Osteoblast (primary cell): ENCODE data around the gene TRRAP. TPM values are rescaled to one million over a fixed set of nuclear protein-coding genes. Genes with fewer than 3 reads are reported as not detected.

Experiments used
- DNase-seq: peaks from one replicate; pipeline ENCODE4 v3.0.0; 2011; ENCODE audit warnings: low spot score, mixed read lengths; ENCODE audit not compliant: insufficient read length; ENCODE audit errors: missing footprints
- H2AFZ ChIP-seq: 2 replicates; pipeline ENCODE4 v1.6.0; 2011; ENCODE audit warnings: mild to moderate bottlenecking, low read length
- H3K27ac ChIP-seq: 2 replicates; pipeline ENCODE4 v1.5.1; 2011; ENCODE audit warnings: mild to moderate bottlenecking, low read depth, low read length, moderate library complexity
- H3K27me3 ChIP-seq: 2 replicates; pipeline ENCODE4 v1.6.0; 2012; ENCODE audit warnings: mild to moderate bottlenecking, control low read depth, inconsistent platforms, low read length, moderate library complexity; ENCODE audit not compliant: insufficient read depth
- H3K36me3 ChIP-seq: 2 replicates; pipeline ENCODE4 v1.5.1; 2011; ENCODE audit warnings: mild to moderate bottlenecking, low read length, control low read depth, moderate library complexity; ENCODE audit not compliant: insufficient read depth
- H3K4me1 ChIP-seq: 2 replicates; pipeline ENCODE4 v1.5.1; 2011; ENCODE audit warnings: mild to moderate bottlenecking, low read length, control low read depth, moderate library complexity; ENCODE audit not compliant: insufficient read depth
- H3K4me2 ChIP-seq: 2 replicates; pipeline ENCODE4 v1.6.0; 2011; ENCODE audit warnings: mild to moderate bottlenecking, low read length; ENCODE audit not compliant: insufficient read depth
- H3K4me3 ChIP-seq: fragments of 200-600 bp; sonication (generic); 3 replicates; pipeline ENCODE4 v1.5.1; 2012; ENCODE audit warnings: mild to moderate bottlenecking, low read length, inconsistent platforms; ENCODE audit not compliant: insufficient read depth
- H3K79me2 ChIP-seq: 2 replicates; pipeline ENCODE4 v1.6.0; 2012; ENCODE audit warnings: mild to moderate bottlenecking, low read length, control low read depth, inconsistent platforms; ENCODE audit not compliant: insufficient read depth
- H3K9me3 ChIP-seq: 2 replicates; pipeline ENCODE4 v1.5.1; 2011; ENCODE audit warnings: low read depth, low read length, control low read depth
- H4K20me1 ChIP-seq: 2 replicates; pipeline ENCODE4 v1.6.0; 2012; ENCODE audit warnings: mild to moderate bottlenecking, low read length, control low read depth; ENCODE audit not compliant: insufficient read depth
- CTCF ChIP-seq: IDR thresholded peaks from 2 replicates; pipeline ENCODE4 v1.5.1; 2011; ENCODE audit warnings: mild to moderate bottlenecking, low read depth, low read length, moderate library complexity; ENCODE audit errors: extremely low read depth
- total RNA-seq: library from RNA; depleted of rRNA; stranded (reverse); fragments of >200 nt; gene quantifications from 2 replicates; pipeline ENCODE4 v1.2.3, GENCODE V29; 2012

TRRAP gene
- total RNA-seq, 1 donor = 17.7 TPM

GRCh38 chr7:98945852-98946251, 67.5 kb downstream of the TRRAP start:
- no peak overlapping the region for H3K4me2 ChIP-seq
- TF ChIP-seq CTCF = no peak

GRCh38 chr7:98946389-98946788, 68.1 kb downstream of the TRRAP start:
- Histone ChIP-seq H3K9me3 (no peaks in the 10 kb centered on the region), H3K79me2 (peaks cover 19% of the 10 kb centered on the region), H3K36me3 (peaks cover 68% of the 10 kb centered on the region), H2AFZ (no peak overlapping the region), H3K27me3 (no peaks in the 10 kb centered on the region), H3K4me1 (no peaks in the 10 kb centered on the region), H3K4me2 (no peak overlapping the region), H3K4me3 (no peak overlapping the region), H3K27ac (no peak overlapping the region), H4K20me1 (peaks cover 5% of the 10 kb centered on the region)
- TF ChIP-seq CTCF = no peak
- DNase-seq = no peak

More at GRCh38 chr7:98945852-98946251, 67.5 kb downstream of the TRRAP start:
- Histone ChIP-seq H4K20me1 (peaks cover 5% of the 10 kb centered on the region), H3K27me3 (no peaks in the 10 kb centered on the region), H3K4me1 (no peaks in the 10 kb centered on the region), H3K9me3 (no peaks in the 10 kb centered on the region), H3K4me3 (no peak overlapping the region), H3K27ac (no peak overlapping the region), H3K36me3 (peaks cover 67% of the 10 kb centered on the region), H3K79me2 (peaks cover 19% of the 10 kb centered on the region), H2AFZ (no peak overlapping the region)
- peak; percentile 26 for DNase-seq

GRCh38 chr7:98949336-98950044, 71.2 kb downstream of the TRRAP start:
- Histone ChIP-seq H2AFZ (no peak overlapping the region), H3K4me1 (no peaks in the 10 kb centered on the region), H4K20me1 (peaks cover 5% of the 10 kb centered on the region), H3K27ac (no peak overlapping the region), H3K27me3 (no peaks in the 10 kb centered on the region), H3K4me3 (no peak overlapping the region), H3K4me2 (no peak overlapping the region), H3K36me3 (peaks cover 78% of the 10 kb centered on the region), H3K9me3 (no peaks in the 10 kb centered on the region), H3K79me2 (peaks cover 15% of the 10 kb centered on the region)
- TF ChIP-seq CTCF = no peak
- DNase-seq = peak; percentile 23

GRCh38 chr7:98955992-98956391, 77.7 kb downstream of the TRRAP start:
- Histone ChIP-seq H3K79me2 (no peaks in the 10 kb centered on the region), H4K20me1 (peaks cover 5% of the 10 kb centered on the region), H3K4me1 (no peaks in the 10 kb centered on the region), H3K4me3 (no peak overlapping the region), H3K9me3 (no peaks in the 10 kb centered on the region), H3K36me3 (peaks cover 92% of the 10 kb centered on the region), H2AFZ (no peak overlapping the region), H3K4me2 (no peak overlapping the region), H3K27ac (no peak overlapping the region), H3K27me3 (no peaks in the 10 kb centered on the region)
- peak; percentile 21 for DNase-seq
- TF ChIP-seq CTCF = no peak
